ENCODE measurements around the gene AMZ1. TPM values are rescaled to one million over a fixed set of nuclear protein-coding genes. Genes with fewer than 3 reads are reported as not detected.

The AMZ1 gene
- total and polyA plus RNA-seq, 10 of the 15 experiments (the other 5 are each of a cell fraction or from before 2014, with no cell fraction given), result 0.02 to 2.0 (median 0.69) TPM

DNA sequence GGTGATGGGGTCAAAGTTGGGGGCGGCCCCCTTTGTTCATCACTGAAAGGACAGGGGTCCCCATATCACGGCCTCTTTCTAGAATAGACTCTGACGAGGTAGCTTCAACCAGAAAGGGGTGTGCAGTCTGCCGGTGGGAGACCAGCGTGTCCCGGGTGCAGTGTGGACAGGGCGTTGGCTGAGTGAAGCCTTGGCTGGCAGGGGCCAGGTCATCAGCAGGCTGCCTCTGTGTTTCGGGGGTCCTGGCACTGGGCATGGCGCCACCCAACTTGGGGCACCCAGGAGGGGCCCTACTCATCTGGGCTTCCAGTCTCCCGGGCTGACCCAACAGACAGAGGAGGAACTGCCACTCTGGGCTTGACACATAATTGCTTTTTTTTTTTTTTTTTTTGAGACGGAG, 3.5 kb upstream of the AMZ1 start:
- ChIA-PET RAD21 (ENCODE audit: unreplicated experiment) (no interaction called here), SMC1A (ENCODE audit: uncharacterized antibody, unreplicated experiment) (no interaction called here), POLR2A (interaction anchor here (0.6 kb wide), 1 partner anchor 25 kb away, joined by 3 read pairs; no protein-coding TSS in a partner anchor), CTCF (interaction anchor here (1.4 to 5.6 kb wide), 2 partner anchors 14 to 25 kb away, joined by 3 to 65 read pairs; no protein-coding TSS in a partner anchor)
- Histone ChIP-seq H3K4me1 (ENCODE audit: control insufficient read depth, insufficient read depth, low read length) (peaks cover 12% of the 10 kb centered on the region), H3K4me2 (ENCODE audit: control insufficient read depth, insufficient read depth) (no peak overlapping the region), H4K20me1 (ENCODE audit: control insufficient read depth, insufficient read depth) (no peaks in the 10 kb centered on the region), H3K4me3 (no peak overlapping the region), H3K27ac (ENCODE audit: control insufficient read depth, insufficient read depth) (no peak overlapping the region), H2AFZ (ENCODE audit: control insufficient read depth, low read depth, low read length) (no peak overlapping the region), H3K79me2 (ENCODE audit: control insufficient read depth, insufficient read depth, low read length) (no peaks in the 10 kb centered on the region), H3K36me3 (ENCODE audit: control insufficient read depth in 2 of 2, insufficient read depth in 2 of 2, low read length in 1 of 2) (no peaks in the 10 kb centered on the region), H3K9ac (ENCODE audit: control insufficient read depth, insufficient read depth, low read length) (no peak overlapping the region), H3K27me3 (replicated peaks in 1 of 2; ENCODE audit: control insufficient read depth in 2 of 2, insufficient read depth in 2 of 2, low read length in 1 of 2) (peaks cover 3 to 7% of the 10 kb centered on the region in 2 experiments; a peak in 3 of 4 replicates), H3K9me3 (replicated peaks; ENCODE audit: control insufficient read depth, insufficient read depth, low read length) (no peaks in the 10 kb centered on the region; the same call in 2 of the 3 replicates)
- 65% methylated on average over 10 of the region's 11 CpGs for WGBS (ENCODE audit: insufficient coverage, insufficient replicate concordance, low lambda C conversion rate, missing lambda C conversion rate)
- no peak for TF ChIP-seq NBN (IDR thresholded peaks at IDR 0.05)
- TF ChIP-seq, protein P1, sequence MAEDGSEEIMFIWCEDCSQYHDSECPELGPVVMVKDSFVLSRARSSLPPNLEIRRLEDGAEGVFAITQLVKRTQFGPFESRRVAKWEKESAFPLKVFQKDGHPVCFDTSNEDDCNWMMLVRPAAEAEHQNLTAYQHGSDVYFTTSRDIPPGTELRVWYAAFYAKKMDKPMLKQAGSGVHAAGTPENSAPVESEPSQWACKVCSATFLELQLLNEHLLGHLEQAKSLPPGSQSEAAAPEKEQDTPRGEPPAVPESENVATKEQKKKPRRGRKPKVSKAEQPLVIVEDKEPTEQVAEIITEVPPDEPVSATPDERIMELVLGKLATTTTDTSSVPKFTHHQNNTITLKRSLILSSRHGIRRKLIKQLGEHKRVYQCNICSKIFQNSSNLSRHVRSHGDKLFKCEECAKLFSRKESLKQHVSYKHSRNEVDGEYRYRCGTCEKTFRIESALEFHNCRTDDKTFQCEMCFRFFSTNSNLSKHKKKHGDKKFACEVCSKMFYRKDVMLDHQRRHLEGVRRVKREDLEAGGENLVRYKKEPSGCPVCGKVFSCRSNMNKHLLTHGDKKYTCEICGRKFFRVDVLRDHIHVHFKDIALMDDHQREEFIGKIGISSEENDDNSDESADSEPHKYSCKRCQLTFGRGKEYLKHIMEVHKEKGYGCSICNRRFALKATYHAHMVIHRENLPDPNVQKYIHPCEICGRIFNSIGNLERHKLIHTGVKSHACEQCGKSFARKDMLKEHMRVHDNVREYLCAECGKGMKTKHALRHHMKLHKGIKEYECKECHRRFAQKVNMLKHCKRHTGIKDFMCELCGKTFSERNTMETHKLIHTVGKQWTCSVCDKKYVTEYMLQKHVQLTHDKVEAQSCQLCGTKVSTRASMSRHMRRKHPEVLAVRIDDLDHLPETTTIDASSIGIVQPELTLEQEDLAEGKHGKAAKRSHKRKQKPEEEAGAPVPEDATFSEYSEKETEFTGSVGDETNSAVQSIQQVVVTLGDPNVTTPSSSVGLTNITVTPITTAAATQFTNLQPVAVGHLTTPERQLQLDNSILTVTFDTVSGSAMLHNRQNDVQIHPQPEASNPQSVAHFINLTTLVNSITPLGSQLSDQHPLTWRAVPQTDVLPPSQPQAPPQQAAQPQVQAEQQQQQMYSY (CRISPR knock-in tag; IDR thresholded peaks at IDR 0.05), result no peak
- TF ChIP-seq, protein P2, sequence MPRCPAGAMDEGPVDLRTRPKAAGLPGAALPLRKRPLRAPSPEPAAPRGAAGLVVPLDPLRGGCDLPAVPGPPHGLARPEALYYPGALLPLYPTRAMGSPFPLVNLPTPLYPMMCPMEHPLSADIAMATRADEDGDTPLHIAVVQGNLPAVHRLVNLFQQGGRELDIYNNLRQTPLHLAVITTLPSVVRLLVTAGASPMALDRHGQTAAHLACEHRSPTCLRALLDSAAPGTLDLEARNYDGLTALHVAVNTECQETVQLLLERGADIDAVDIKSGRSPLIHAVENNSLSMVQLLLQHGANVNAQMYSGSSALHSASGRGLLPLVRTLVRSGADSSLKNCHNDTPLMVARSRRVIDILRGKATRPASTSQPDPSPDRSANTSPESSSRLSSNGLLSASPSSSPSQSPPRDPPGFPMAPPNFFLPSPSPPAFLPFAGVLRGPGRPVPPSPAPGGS (IDR thresholded peaks at IDR 0.05; ENCODE audit: borderline replicate concordance, insufficient read depth, low read depth, low read length, poor library complexity, severe bottlenecking), result no peak
- TF ChIP-seq, protein P3, sequence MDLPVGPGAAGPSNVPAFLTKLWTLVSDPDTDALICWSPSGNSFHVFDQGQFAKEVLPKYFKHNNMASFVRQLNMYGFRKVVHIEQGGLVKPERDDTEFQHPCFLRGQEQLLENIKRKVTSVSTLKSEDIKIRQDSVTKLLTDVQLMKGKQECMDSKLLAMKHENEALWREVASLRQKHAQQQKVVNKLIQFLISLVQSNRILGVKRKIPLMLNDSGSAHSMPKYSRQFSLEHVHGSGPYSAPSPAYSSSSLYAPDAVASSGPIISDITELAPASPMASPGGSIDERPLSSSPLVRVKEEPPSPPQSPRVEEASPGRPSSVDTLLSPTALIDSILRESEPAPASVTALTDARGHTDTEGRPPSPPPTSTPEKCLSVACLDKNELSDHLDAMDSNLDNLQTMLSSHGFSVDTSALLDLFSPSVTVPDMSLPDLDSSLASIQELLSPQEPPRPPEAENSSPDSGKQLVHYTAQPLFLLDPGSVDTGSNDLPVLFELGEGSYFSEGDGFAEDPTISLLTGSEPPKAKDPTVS (IDR thresholded peaks at IDR 0.05; ENCODE audit: low read depth, low read length), result no peak
- no peak for TF ChIP-seq PAX5 (IDR thresholded peaks at IDR 0.05; ENCODE audit: borderline replicate concordance, low read depth, low read length)
- TF ChIP-seq, protein P4, sequence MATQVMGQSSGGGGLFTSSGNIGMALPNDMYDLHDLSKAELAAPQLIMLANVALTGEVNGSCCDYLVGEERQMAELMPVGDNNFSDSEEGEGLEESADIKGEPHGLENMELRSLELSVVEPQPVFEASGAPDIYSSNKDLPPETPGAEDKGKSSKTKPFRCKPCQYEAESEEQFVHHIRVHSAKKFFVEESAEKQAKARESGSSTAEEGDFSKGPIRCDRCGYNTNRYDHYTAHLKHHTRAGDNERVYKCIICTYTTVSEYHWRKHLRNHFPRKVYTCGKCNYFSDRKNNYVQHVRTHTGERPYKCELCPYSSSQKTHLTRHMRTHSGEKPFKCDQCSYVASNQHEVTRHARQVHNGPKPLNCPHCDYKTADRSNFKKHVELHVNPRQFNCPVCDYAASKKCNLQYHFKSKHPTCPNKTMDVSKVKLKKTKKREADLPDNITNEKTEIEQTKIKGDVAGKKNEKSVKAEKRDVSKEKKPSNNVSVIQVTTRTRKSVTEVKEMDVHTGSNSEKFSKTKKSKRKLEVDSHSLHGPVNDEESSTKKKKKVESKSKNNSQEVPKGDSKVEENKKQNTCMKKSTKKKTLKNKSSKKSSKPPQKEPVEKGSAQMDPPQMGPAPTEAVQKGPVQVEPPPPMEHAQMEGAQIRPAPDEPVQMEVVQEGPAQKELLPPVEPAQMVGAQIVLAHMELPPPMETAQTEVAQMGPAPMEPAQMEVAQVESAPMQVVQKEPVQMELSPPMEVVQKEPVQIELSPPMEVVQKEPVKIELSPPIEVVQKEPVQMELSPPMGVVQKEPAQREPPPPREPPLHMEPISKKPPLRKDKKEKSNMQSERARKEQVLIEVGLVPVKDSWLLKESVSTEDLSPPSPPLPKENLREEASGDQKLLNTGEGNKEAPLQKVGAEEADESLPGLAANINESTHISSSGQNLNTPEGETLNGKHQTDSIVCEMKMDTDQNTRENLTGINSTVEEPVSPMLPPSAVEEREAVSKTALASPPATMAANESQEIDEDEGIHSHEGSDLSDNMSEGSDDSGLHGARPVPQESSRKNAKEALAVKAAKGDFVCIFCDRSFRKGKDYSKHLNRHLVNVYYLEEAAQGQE (IDR thresholded peaks at IDR 0.05; ENCODE audit: low read depth, low read length), result no peak
- no peak for TF ChIP-seq POU2F2 (IDR thresholded peaks at IDR 0.05; ENCODE audit: borderline replicate concordance, low read depth, low read length)
- TF ChIP-seq SMAD1 (IDR thresholded peaks at IDR 0.05; ENCODE audit: low read depth, partially characterized antibody), result no peak
- no peak for TF ChIP-seq YBX1 (IDR thresholded peaks at IDR 0.05)
- no peak for TF ChIP-seq BRCA1 (IDR thresholded peaks at IDR 0.05; ENCODE audit: low read depth, low read length)
- no peak for TF ChIP-seq RELA (IDR thresholded peaks at IDR 0.05; ENCODE audit: borderline replicate concordance, partially characterized antibody)
- TF ChIP-seq CREB1 (IDR thresholded peaks at IDR 0.05; ENCODE audit: low read depth), result no peak
- no peak for TF ChIP-seq KLF5 (IDR thresholded peaks at IDR 0.05; ENCODE audit: partially characterized antibody)
- TF ChIP-seq ESRRA (IDR thresholded peaks at IDR 0.05; ENCODE audit: low read length), result no peak
- no peak for TF ChIP-seq SREBF2 (IDR thresholded peaks at IDR 0.05; ENCODE audit: low read length)
- no peak for TF ChIP-seq NR2F1 (conservative IDR thresholded peaks at IDR 0.05)
- BruUV-seq (replicated peaks), result no TSS peak
- intact Hi-C loops (cut with micrococcal nuclease; ENCODE audit: unreplicated experiment) (no loop called here), in situ Hi-C loops (cut with MboI) (no loop called here)
- FAIRE-seq (no peak), ATAC-seq (no peak), DNase-seq (ENCODE audit: low read depth, low spot score) (no peak)

Measured in GM12878 (cell line).